B cell (primary cell): ENCODE data around the gene MAT1A. TPM values are rescaled to one million over a fixed set of nuclear protein-coding genes. Genes with fewer than 3 reads are reported as not detected.

Experiments
- ATAC-seq: fragments of 200-7000 bp; cut with Tn5 transposase; one replicate; pipeline ENCODE4 v1.10.0; 2021; ENCODE audit warnings: low read depth, mild to moderate bottlenecking, moderate number of reproducible peaks, moderate library complexity
- CTCF ChIA-PET: fragments of 350-600 bp; sonication (Branson Sonifier 250); formaldehyde crosslinking; loops from one replicate; lab custom pipeline; 2021; ENCODE audit warnings: antibody characterized with exemption, inconsistent platforms; lab: Charles Lee
- POLR2A ChIA-PET: fragments of 350-600 bp; sonication (Branson Sonifier 250); formaldehyde crosslinking; loops from one replicate; lab custom pipeline; 2021; ENCODE audit warnings: antibody characterized with exemption; lab: Charles Lee
- DNase-seq: peaks from one replicate; pipeline ENCODE4 v3.0.0; 2013
- H2AFZ ChIP-seq: 2 replicates; pipeline ENCODE4 v1.6.1; 2012; ENCODE audit warnings: mild to moderate bottlenecking, low read depth, low read length; ENCODE audit not compliant: insufficient read depth, poor library complexity, severe bottlenecking
- H3K27ac ChIP-seq, 2 donors: 1 replicate in 1 of 2; 2 replicates in 1 of 2; pipeline ENCODE4 v1.5.1; 2012 to 2013; ENCODE audit warnings: low read length in 2 of 2, mild to moderate bottlenecking in 2 of 2, moderate library complexity in 1 of 2
- H3K27me3 ChIP-seq, 4 experiments: fragments of 200-600 bp in 1 of 4; sonication (generic) in 1 of 4; replicated peaks in 1 of 4; 1 replicate in 2 of 4; 2 replicates in 2 of 4; pipeline versions ENCODE4 v1.6.1 to v1.7.0; 2013 to 2016; ENCODE audit warnings: low read length in 3 of 4, mild to moderate bottlenecking in 2 of 4, mixed read lengths in 1 of 4, moderate library complexity in 1 of 4; ENCODE audit not compliant: insufficient read depth in 4 of 4, control insufficient read depth in 3 of 4; ENCODE audit errors: control extremely low read depth in 1 of 4
- H3K36me3 ChIP-seq, 2 experiments: replicated peaks in 1 of 2; 1 replicate in 1 of 2; 2 replicates in 1 of 2; pipeline versions ENCODE4 v1.6.1 to v1.7.1; 2013; ENCODE audit warnings: low read length in 1 of 2; ENCODE audit not compliant: insufficient read depth in 2 of 2, control insufficient read depth in 1 of 2; ENCODE audit errors: control extremely low read depth in 1 of 2, extremely low read depth in 1 of 2
- H3K4me1 ChIP-seq, 2 donors: fragments of 200-600 bp in 1 of 2; sonication (generic) in 1 of 2; 1 replicate in 1 of 2; 2 replicates in 1 of 2; pipeline versions ENCODE4 v1.5.1 to v1.6.1; 2013 to 2017; ENCODE audit warnings: low read length in 2 of 2; ENCODE audit not compliant: control insufficient read depth in 2 of 2, insufficient read depth in 2 of 2
- H3K4me2 ChIP-seq: replicated peaks from 2 replicates; pipeline ENCODE3; 2012; ENCODE audit warnings: mild to moderate bottlenecking, low read depth, low read length; ENCODE audit not compliant: poor library complexity, severe bottlenecking
- H3K4me3 ChIP-seq, 5 experiments: fragments of 200-600 bp in 1 of 5; sonication (generic) in 1 of 5; 1 replicate in 3 of 5; 2 replicates in 2 of 5; pipeline versions ENCODE4 v1.5.1 to v1.7.0; 2011 to 2016; ENCODE audit warnings: low read length in 4 of 5, mild to moderate bottlenecking in 4 of 5, low read depth in 2 of 5, control low read depth in 1 of 5, moderate library complexity in 1 of 5; ENCODE audit not compliant: insufficient read depth in 1 of 5; ENCODE audit errors: control extremely low read depth in 1 of 5, extremely low read depth in 1 of 5
- H3K79me2 ChIP-seq: fragments of 200-600 bp; sonication (generic); one replicate; pipeline ENCODE4 v1.6.0; 2016; ENCODE audit warnings: low read length; ENCODE audit not compliant: control insufficient read depth, insufficient read depth
- H3K9ac ChIP-seq: fragments of 200-600 bp; sonication (generic); 2 replicates; pipeline ENCODE4 v1.6.1; 2017; ENCODE audit warnings: mild to moderate bottlenecking, low read length, moderate library complexity
- H3K9me3 ChIP-seq, 3 donors: one replicate each; pipeline versions ENCODE4 v1.6.1 to v1.7.1; 2013; ENCODE audit warnings: low read length in 2 of 3; ENCODE audit not compliant: control insufficient read depth in 2 of 3, insufficient read depth in 1 of 3; ENCODE audit errors: control extremely low read depth in 1 of 3
- H4K20me1 ChIP-seq: 2 replicates; pipeline ENCODE4 v1.6.0; 2012; ENCODE audit warnings: mild to moderate bottlenecking, low read length; ENCODE audit not compliant: insufficient read depth, control insufficient read depth, poor library complexity, severe bottlenecking
- H3K27ac Mint-ChIP-seq: one replicate; pipeline ENCODE4 v1.8.0; 2021; ENCODE audit warnings: mixed read lengths
- H3K27me3 Mint-ChIP-seq: one replicate; pipeline ENCODE4 v1.8.0; 2021; ENCODE audit warnings: mixed read lengths
- H3K4me1 Mint-ChIP-seq: one replicate; pipeline ENCODE4 v1.8.0; 2021; ENCODE audit warnings: mixed read lengths
- H3K4me3 Mint-ChIP-seq: one replicate; pipeline ENCODE4 v1.8.0; 2021; ENCODE audit warnings: mixed read lengths
- H3K9me3 Mint-ChIP-seq: one replicate; pipeline ENCODE4 v1.8.0; 2022; ENCODE audit warnings: mixed read lengths; ENCODE audit not compliant: insufficient read depth
- EZH2 ChIP-seq: IDR thresholded peaks from 2 replicates; pipeline ENCODE4 v1.6.1; 2012; ENCODE audit warnings: borderline replicate concordance, low read depth, mild to moderate bottlenecking, moderate library complexity, low read length; ENCODE audit not compliant: insufficient read depth, poor library complexity, severe bottlenecking
- WGBS: methylation state at CpG from one replicate; pipeline ENCODE4 v1.1.5; 2013; ENCODE audit warnings: missing lambda C conversion rate; ENCODE audit not compliant: insufficient coverage; 5-methylcytosine and 5-hydroxymethylcytosine counted together
- intact Hi-C: fragments of 100-400 bp; cut with micrococcal nuclease; formaldehyde crosslinking; loops from one replicate; pipeline ENCODE4 v1.10.0; 2022
- polyA plus RNA-seq: library from polyadenylated mRNA; depleted of rRNA; stranded (reverse); fragments of >200 nt; gene quantifications from 2 replicates; pipeline ENCODE4 v1.2.3, GENCODE V29; 2012
- total RNA-seq, 2 donors: library from RNA; stranded (reverse); fragments of 120-200 nt in 1 of 2; gene quantifications; 1 replicate in 1 of 2; 2 replicates in 1 of 2; pipeline versions ENCODE4 v1.2.3 to v1.2.4, GENCODE V29; 2013 to 2022
- TF ChIP-seq, protein P1 (sequence below): fragments of 200-600 bp; IDR thresholded peaks from one replicate; pipeline ENCODE4 v1.8.0; 2022; ENCODE audit warnings: antibody characterized with exemption, mild to moderate bottlenecking

The MAT1A gene
- total and polyA plus RNA-seq, 2 donors (not counting 1 experiment from before 2014, with no cell fraction given), result not detected

DNA sequence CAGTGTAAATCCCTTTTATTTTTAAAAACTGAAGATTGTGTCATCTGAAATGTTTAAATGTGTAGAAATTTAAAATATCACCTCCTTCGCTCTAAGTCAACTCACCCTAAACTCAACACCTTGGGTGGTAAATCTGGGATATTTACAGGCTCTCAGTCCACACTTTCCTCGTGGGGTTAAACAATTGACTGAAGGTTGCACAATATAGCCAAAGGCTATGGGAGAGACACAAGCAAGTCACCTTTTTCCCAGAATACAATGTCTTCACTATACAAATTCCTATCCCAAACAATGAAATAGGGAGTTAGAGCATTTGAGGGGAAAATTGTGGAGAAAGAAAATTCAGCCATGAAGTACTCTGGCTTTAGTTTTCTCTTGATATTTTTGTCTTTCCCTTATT is 32.7 kb upstream of the MAT1A start:
- H3K79me2 ChIP-seq, result no peaks in the 10 kb centered on the region
- no peak overlapping the region for H3K4me2 ChIP-seq
- ChIA-PET POLR2A (no interaction called here), CTCF (no interaction called here)
- H3K27me3 Mint-ChIP-seq, result peaks cover 5% of the 10 kb centered on the region
- H4K20me1 ChIP-seq, result no peaks in the 10 kb centered on the region
- intact Hi-C loops, result no loop called here
- no peaks in the 10 kb centered on the region for H3K9me3 ChIP-seq
- no peak overlapping the region for H3K4me3 ChIP-seq
- DNase-seq, result no peak
- no peak overlapping the region for H3K27ac Mint-ChIP-seq
- H3K9me3 Mint-ChIP-seq, result no peaks in the 10 kb centered on the region
- no peak overlapping the region for H3K4me3 Mint-ChIP-seq
- WGBS, result no CpG with 5 or more reads among the region's 2 CpGs
- no peaks in the 10 kb centered on the region for H3K36me3 ChIP-seq
- no peaks in the 10 kb centered on the region for H3K4me1 Mint-ChIP-seq
- H3K27me3 ChIP-seq, result peaks cover 0 to 3% (median 1%) of the 10 kb centered on the region in 4 experiments
- H3K27ac ChIP-seq, result no peak overlapping the region
- no peak for TF ChIP-seq EZH2
- TF ChIP-seq, protein P1, sequence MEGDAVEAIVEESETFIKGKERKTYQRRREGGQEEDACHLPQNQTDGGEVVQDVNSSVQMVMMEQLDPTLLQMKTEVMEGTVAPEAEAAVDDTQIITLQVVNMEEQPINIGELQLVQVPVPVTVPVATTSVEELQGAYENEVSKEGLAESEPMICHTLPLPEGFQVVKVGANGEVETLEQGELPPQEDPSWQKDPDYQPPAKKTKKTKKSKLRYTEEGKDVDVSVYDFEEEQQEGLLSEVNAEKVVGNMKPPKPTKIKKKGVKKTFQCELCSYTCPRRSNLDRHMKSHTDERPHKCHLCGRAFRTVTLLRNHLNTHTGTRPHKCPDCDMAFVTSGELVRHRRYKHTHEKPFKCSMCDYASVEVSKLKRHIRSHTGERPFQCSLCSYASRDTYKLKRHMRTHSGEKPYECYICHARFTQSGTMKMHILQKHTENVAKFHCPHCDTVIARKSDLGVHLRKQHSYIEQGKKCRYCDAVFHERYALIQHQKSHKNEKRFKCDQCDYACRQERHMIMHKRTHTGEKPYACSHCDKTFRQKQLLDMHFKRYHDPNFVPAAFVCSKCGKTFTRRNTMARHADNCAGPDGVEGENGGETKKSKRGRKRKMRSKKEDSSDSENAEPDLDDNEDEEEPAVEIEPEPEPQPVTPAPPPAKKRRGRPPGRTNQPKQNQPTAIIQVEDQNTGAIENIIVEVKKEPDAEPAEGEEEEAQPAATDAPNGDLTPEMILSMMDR, result no peak
- no peak overlapping the region for H3K9ac ChIP-seq
- H3K4me1 ChIP-seq, result no peaks in the 10 kb centered on the region
- no peak for ATAC-seq
- H2AFZ ChIP-seq, result no peak overlapping the region

DNA sequence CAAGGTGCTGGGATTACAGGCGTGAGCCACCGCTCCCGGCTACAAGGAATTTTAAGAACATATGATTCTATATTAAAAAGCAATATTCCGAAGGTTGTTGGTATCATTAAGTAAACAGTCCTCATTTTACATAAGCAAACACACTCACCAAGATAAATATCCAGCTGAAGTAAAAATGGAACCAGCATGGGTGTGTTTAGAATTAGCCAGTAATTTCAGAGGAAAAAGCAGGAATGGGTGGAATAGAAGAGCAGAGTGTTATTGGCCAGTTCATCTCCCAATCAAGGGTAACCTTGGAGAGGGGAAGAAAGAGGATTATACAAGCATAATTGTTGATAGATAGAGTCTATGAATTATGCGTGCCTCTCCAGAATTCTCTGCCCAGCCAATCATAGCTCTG is 31.7 kb upstream of the MAT1A start:
- H3K9ac ChIP-seq, result no peak overlapping the region
- Mint-ChIP-seq H3K27me3 (peaks cover 5% of the 10 kb centered on the region), H3K4me1 (no peaks in the 10 kb centered on the region), H3K27ac (no peak overlapping the region), H3K9me3 (no peaks in the 10 kb centered on the region), H3K4me3 (no peak overlapping the region)
- H3K9me3 ChIP-seq, result no peaks in the 10 kb centered on the region
- ChIA-PET CTCF (no interaction called here), POLR2A (no interaction called here)
- TF ChIP-seq EZH2, result no peak
- TF ChIP-seq, protein P1, result no peak
- H4K20me1 ChIP-seq, result no peaks in the 10 kb centered on the region
- ATAC-seq, result no peak
- H3K4me1 ChIP-seq, result no peaks in the 10 kb centered on the region
- no peak overlapping the region for H3K27ac ChIP-seq
- no peak for DNase-seq
- H3K4me3 ChIP-seq, result no peak overlapping the region
- intact Hi-C loops, result no loop called here
- H3K27me3 ChIP-seq, result peaks cover 0 to 2% (median 0%) of the 10 kb centered on the region in 4 experiments
- no peaks in the 10 kb centered on the region for H3K36me3 ChIP-seq
- no CpG with 5 or more reads among the region's 5 CpGs for WGBS
- no peaks in the 10 kb centered on the region for H3K79me2 ChIP-seq
- no peak overlapping the region for H2AFZ ChIP-seq
- H3K4me2 ChIP-seq, result no peak overlapping the region
